B cell (primary cell): ENCODE measurements around the gene PCDHGB2. TPM values are rescaled to one million over a fixed set of nuclear protein-coding genes. Genes with fewer than 3 reads are reported as not detected.
A peak's percentile ranks its signal among the peaks of the same experiment; 100 is the strongest.
"Not testable (repeated sequence)": the region's sequence is repeated elsewhere in the genome, so short reads cannot be mapped to it uniquely, and the experiment has no call there.

Source experiments
- ATAC-seq: fragments of 200-7000 bp; cut with Tn5 transposase; one replicate; pipeline ENCODE4 v1.10.0; 2021; ENCODE audit warnings: low read depth, mild to moderate bottlenecking, moderate number of reproducible peaks, moderate library complexity
- CTCF ChIA-PET: fragments of 350-600 bp; sonication (Branson Sonifier 250); formaldehyde crosslinking; loops from one replicate; lab custom pipeline; 2021; ENCODE audit warnings: antibody characterized with exemption, inconsistent platforms; lab: Charles Lee
- POLR2A ChIA-PET: fragments of 350-600 bp; sonication (Branson Sonifier 250); formaldehyde crosslinking; loops from one replicate; lab custom pipeline; 2021; ENCODE audit warnings: antibody characterized with exemption; lab: Charles Lee
- DNase-seq: peaks from one replicate; pipeline ENCODE4 v3.0.0; 2013
- H2AFZ ChIP-seq: 2 replicates; pipeline ENCODE4 v1.6.1; 2012; ENCODE audit warnings: mild to moderate bottlenecking, low read depth, low read length; ENCODE audit not compliant: insufficient read depth, poor library complexity, severe bottlenecking
- H3K27ac ChIP-seq, 2 donors: 1 replicate in 1 of 2; 2 replicates in 1 of 2; pipeline ENCODE4 v1.5.1; 2012 to 2013; ENCODE audit warnings: low read length in 2 of 2, mild to moderate bottlenecking in 2 of 2, moderate library complexity in 1 of 2
- H3K27me3 ChIP-seq, 4 experiments: fragments of 200-600 bp in 1 of 4; sonication (generic) in 1 of 4; replicated peaks in 1 of 4; 1 replicate in 2 of 4; 2 replicates in 2 of 4; pipeline versions ENCODE4 v1.6.1 to v1.7.0; 2013 to 2016; ENCODE audit warnings: low read length in 3 of 4, mild to moderate bottlenecking in 2 of 4, mixed read lengths in 1 of 4, moderate library complexity in 1 of 4; ENCODE audit not compliant: insufficient read depth in 4 of 4, control insufficient read depth in 3 of 4; ENCODE audit errors: control extremely low read depth in 1 of 4
- H3K36me3 ChIP-seq, 2 experiments: replicated peaks in 1 of 2; 1 replicate in 1 of 2; 2 replicates in 1 of 2; pipeline versions ENCODE4 v1.6.1 to v1.7.1; 2013; ENCODE audit warnings: low read length in 1 of 2; ENCODE audit not compliant: insufficient read depth in 2 of 2, control insufficient read depth in 1 of 2; ENCODE audit errors: control extremely low read depth in 1 of 2, extremely low read depth in 1 of 2
- H3K4me1 ChIP-seq, 2 donors: fragments of 200-600 bp in 1 of 2; sonication (generic) in 1 of 2; 1 replicate in 1 of 2; 2 replicates in 1 of 2; pipeline versions ENCODE4 v1.5.1 to v1.6.1; 2013 to 2017; ENCODE audit warnings: low read length in 2 of 2; ENCODE audit not compliant: control insufficient read depth in 2 of 2, insufficient read depth in 2 of 2
- H3K4me2 ChIP-seq: replicated peaks from 2 replicates; pipeline ENCODE3; 2012; ENCODE audit warnings: mild to moderate bottlenecking, low read depth, low read length; ENCODE audit not compliant: poor library complexity, severe bottlenecking
- H3K4me3 ChIP-seq, 5 experiments: fragments of 200-600 bp in 1 of 5; sonication (generic) in 1 of 5; 1 replicate in 3 of 5; 2 replicates in 2 of 5; pipeline versions ENCODE4 v1.5.1 to v1.7.0; 2011 to 2016; ENCODE audit warnings: low read length in 4 of 5, mild to moderate bottlenecking in 4 of 5, low read depth in 2 of 5, control low read depth in 1 of 5, moderate library complexity in 1 of 5; ENCODE audit not compliant: insufficient read depth in 1 of 5; ENCODE audit errors: control extremely low read depth in 1 of 5, extremely low read depth in 1 of 5
- H3K79me2 ChIP-seq: fragments of 200-600 bp; sonication (generic); one replicate; pipeline ENCODE4 v1.6.0; 2016; ENCODE audit warnings: low read length; ENCODE audit not compliant: control insufficient read depth, insufficient read depth
- H3K9ac ChIP-seq: fragments of 200-600 bp; sonication (generic); 2 replicates; pipeline ENCODE4 v1.6.1; 2017; ENCODE audit warnings: mild to moderate bottlenecking, low read length, moderate library complexity
- H3K9me3 ChIP-seq, 3 donors: one replicate each; pipeline versions ENCODE4 v1.6.1 to v1.7.1; 2013; ENCODE audit warnings: low read length in 2 of 3; ENCODE audit not compliant: control insufficient read depth in 2 of 3, insufficient read depth in 1 of 3; ENCODE audit errors: control extremely low read depth in 1 of 3
- H4K20me1 ChIP-seq: 2 replicates; pipeline ENCODE4 v1.6.0; 2012; ENCODE audit warnings: mild to moderate bottlenecking, low read length; ENCODE audit not compliant: insufficient read depth, control insufficient read depth, poor library complexity, severe bottlenecking
- H3K27ac Mint-ChIP-seq: one replicate; pipeline ENCODE4 v1.8.0; 2021; ENCODE audit warnings: mixed read lengths
- H3K27me3 Mint-ChIP-seq: one replicate; pipeline ENCODE4 v1.8.0; 2021; ENCODE audit warnings: mixed read lengths
- H3K4me1 Mint-ChIP-seq: one replicate; pipeline ENCODE4 v1.8.0; 2021; ENCODE audit warnings: mixed read lengths
- H3K4me3 Mint-ChIP-seq: one replicate; pipeline ENCODE4 v1.8.0; 2021; ENCODE audit warnings: mixed read lengths
- H3K9me3 Mint-ChIP-seq: one replicate; pipeline ENCODE4 v1.8.0; 2022; ENCODE audit warnings: mixed read lengths; ENCODE audit not compliant: insufficient read depth
- EZH2 ChIP-seq: IDR thresholded peaks from 2 replicates; pipeline ENCODE4 v1.6.1; 2012; ENCODE audit warnings: borderline replicate concordance, low read depth, mild to moderate bottlenecking, moderate library complexity, low read length; ENCODE audit not compliant: insufficient read depth, poor library complexity, severe bottlenecking
- WGBS: methylation state at CpG from one replicate; pipeline ENCODE4 v1.1.5; 2013; ENCODE audit warnings: missing lambda C conversion rate; ENCODE audit not compliant: insufficient coverage; 5-methylcytosine and 5-hydroxymethylcytosine counted together
- intact Hi-C: fragments of 100-400 bp; cut with micrococcal nuclease; formaldehyde crosslinking; loops from one replicate; pipeline ENCODE4 v1.10.0; 2022
- polyA plus RNA-seq: library from polyadenylated mRNA; depleted of rRNA; stranded (reverse); fragments of >200 nt; gene quantifications from 2 replicates; pipeline ENCODE4 v1.2.3, GENCODE V29; 2012
- total RNA-seq, 2 donors: library from RNA; stranded (reverse); fragments of 120-200 nt in 1 of 2; gene quantifications; 1 replicate in 1 of 2; 2 replicates in 1 of 2; pipeline versions ENCODE4 v1.2.3 to v1.2.4, GENCODE V29; 2013 to 2022
- TF ChIP-seq, protein P1 (sequence below): fragments of 200-600 bp; IDR thresholded peaks from one replicate; pipeline ENCODE4 v1.8.0; 2022; ENCODE audit warnings: antibody characterized with exemption, mild to moderate bottlenecking

Gene PCDHGB2
- total and polyA plus RNA-seq, 2 donors (not counting 1 experiment from before 2014, with no cell fraction given) = 0.66 to 3.9 TPM

GRCh38 chr5:141387557-141388311 is 27.9 kb downstream of the PCDHGB2 start, which contains the start of gene PCDHGB4:
Gene PCDHGB4 (plus strand): TSS chr5:141387698. CDS start chr5:141387885, 187 bp downstream.
- ATAC-seq (peak; percentile 65), DNase-seq (peak; percentile 8)
- intact Hi-C loops, H3K4me2 ChIP-seq, H3K9me3 Mint-ChIP-seq, H3K27ac ChIP-seq, H3K79me2 ChIP-seq, POLR2A ChIA-PET, H3K4me1 ChIP-seq, H3K4me3 ChIP-seq, H3K36me3 ChIP-seq, H3K4me1 Mint-ChIP-seq, H4K20me1 ChIP-seq, H3K27ac Mint-ChIP-seq, H2AFZ ChIP-seq, H3K9ac ChIP-seq: not testable (repeated sequence)
- Mint-ChIP-seq H3K27me3 (peaks cover 64% of the 10 kb centered on the region), H3K4me3 (peak within 1 kb of the TSS; percentile 45)
- peaks cover 0 to 60% (median 39%) of the 10 kb centered on the region in 4 experiments for H3K27me3 ChIP-seq
- H3K9me3 ChIP-seq = peaks cover 6 to 48% (median 27%) of the 10 kb centered on the region in 3 donors
- 55% methylated on average over 11 of the region's 40 CpGs for WGBS
- CTCF ChIA-PET = interaction anchor here (1.1 to 1.3 kb wide), 2 partner anchors 26 to 176 kb away, joined by 3 to 4 read pairs; partner anchors contain the start of gene PCDHGA10
- TF ChIP-seq, protein P1, sequence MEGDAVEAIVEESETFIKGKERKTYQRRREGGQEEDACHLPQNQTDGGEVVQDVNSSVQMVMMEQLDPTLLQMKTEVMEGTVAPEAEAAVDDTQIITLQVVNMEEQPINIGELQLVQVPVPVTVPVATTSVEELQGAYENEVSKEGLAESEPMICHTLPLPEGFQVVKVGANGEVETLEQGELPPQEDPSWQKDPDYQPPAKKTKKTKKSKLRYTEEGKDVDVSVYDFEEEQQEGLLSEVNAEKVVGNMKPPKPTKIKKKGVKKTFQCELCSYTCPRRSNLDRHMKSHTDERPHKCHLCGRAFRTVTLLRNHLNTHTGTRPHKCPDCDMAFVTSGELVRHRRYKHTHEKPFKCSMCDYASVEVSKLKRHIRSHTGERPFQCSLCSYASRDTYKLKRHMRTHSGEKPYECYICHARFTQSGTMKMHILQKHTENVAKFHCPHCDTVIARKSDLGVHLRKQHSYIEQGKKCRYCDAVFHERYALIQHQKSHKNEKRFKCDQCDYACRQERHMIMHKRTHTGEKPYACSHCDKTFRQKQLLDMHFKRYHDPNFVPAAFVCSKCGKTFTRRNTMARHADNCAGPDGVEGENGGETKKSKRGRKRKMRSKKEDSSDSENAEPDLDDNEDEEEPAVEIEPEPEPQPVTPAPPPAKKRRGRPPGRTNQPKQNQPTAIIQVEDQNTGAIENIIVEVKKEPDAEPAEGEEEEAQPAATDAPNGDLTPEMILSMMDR = peak; percentile 24

- no peak overlapping the region for H3K4me3 ChIP-seq
- H3K9me3 ChIP-seq = peaks cover 5 to 48% (median 31%) of the 10 kb centered on the region in 3 donors
- 80% methylated on average over 2 of the region's 10 CpGs for WGBS
- H3K36me3 ChIP-seq = no peaks in the 10 kb centered on the region
- Mint-ChIP-seq H3K27me3 (peaks cover 64% of the 10 kb centered on the region), H3K9me3 (peaks cover 11% of the 10 kb centered on the region), H3K4me1 (peaks cover 3% of the 10 kb centered on the region), H3K27ac (no peak overlapping the region), H3K4me3 (no peak overlapping the region)
- POLR2A ChIA-PET = no interaction called here
- H3K27me3 ChIP-seq = peaks cover 0 to 60% (median 38%) of the 10 kb centered on the region in 4 experiments
- H3K9ac ChIP-seq = no peak overlapping the region
- CTCF ChIA-PET = no interaction called here
- intact Hi-C loops = no loop called here
- H3K27ac ChIP-seq = no peak overlapping the region
- TF ChIP-seq, protein P1 = no peak
- TF ChIP-seq EZH2 = no peak
- H4K20me1 ChIP-seq = no peaks in the 10 kb centered on the region
- no peaks in the 10 kb centered on the region for H3K79me2 ChIP-seq
- no peak for ATAC-seq
- H2AFZ ChIP-seq = no peak overlapping the region
- no peak for DNase-seq
- H3K4me1 ChIP-seq = no peaks in the 10 kb centered on the region
- no peak overlapping the region for H3K4me2 ChIP-seq
Measured at GRCh38 chr5:141388661-141389060, 28.9 kb downstream of the PCDHGB2 start.
